Mucosa of descending colon (tissue), 3 donors: ENCODE data around the gene CSRP3. TPM values are rescaled to one million over a fixed set of nuclear protein-coding genes. Genes with fewer than 3 reads are reported as not detected.

Source experiments
- ATAC-seq: fragments of 200-7000 bp; cut with Tn5 transposase; one replicate; pipeline ENCODE4 v1.9.1; 2020; ENCODE audit warnings: mild to moderate bottlenecking, moderate library complexity
- DNase-seq, 3 donors: peaks; one replicate each; pipeline ENCODE4 v3.0.0-alpha.2; 2020
- H3K36me3 ChIP-seq: fragments of 200-600 bp; one replicate; pipeline ENCODE4 v1.8.0; 2021; ENCODE audit warnings: low read depth, mild to moderate bottlenecking
- H3K4me1 ChIP-seq: fragments of 200-600 bp; one replicate; pipeline ENCODE4 v1.8.0; 2021; ENCODE audit warnings: low read depth, mild to moderate bottlenecking
- H3K4me3 ChIP-seq: fragments of 200-600 bp; one replicate; pipeline ENCODE4 v1.8.0; 2021; ENCODE audit warnings: mild to moderate bottlenecking
- H3K9me3 ChIP-seq: fragments of 200-600 bp; one replicate; pipeline ENCODE4 v1.8.0; 2021; ENCODE audit warnings: mild to moderate bottlenecking
- CTCF ChIP-seq: fragments of 200-600 bp; IDR thresholded peaks from one replicate; pipeline ENCODE4 v1.8.0; 2022; ENCODE audit warnings: antibody characterized with exemption, mild to moderate bottlenecking
- intact Hi-C, 2 donors: fragments of 100-400 bp; cut with DNase I in 1 of 2; cut with micrococcal nuclease in 1 of 2; formaldehyde crosslinking; loops; one replicate each; pipeline versions ENCODE4 v1.11.0 to v1.11.1; 2022; cut with DNase I, micrococcal nuclease
- total RNA-seq, 3 donors: library from RNA; stranded (reverse); fragmentation: NEBNext Ultra II Directional in 2 of 3; extraction: Animal tissue kit (Norgen Biotek cat#: 25700) in 2 of 3; gene quantifications; one replicate each; pipeline versions ENCODE4 v1.2.1 to v1.2.4, GENCODE V29; 2021 to 2023
- donor health status: DM: no; HTN: no; CAD: no; lungs with moderate emphysema.
- donor health status: DM: no; HTN: no; CAD: no.
- donor health status: DM: no; HTN: yes; CAD: no.

Gene CSRP3
- total RNA-seq, 3 donors from 2014 or later, result 0.94 TPM; not detected in 2

- intact Hi-C loops, result no loop called here
- no peak for DNase-seq
Observed at GRCh38 chr11:19185036-19185435, 16.7 kb downstream of the CSRP3 start.

GRCh38 chr11:19183646-19184045 is 18.1 kb downstream of the CSRP3 start:
- no peak for ATAC-seq
- no peak for DNase-seq
- Histone ChIP-seq H3K9me3 (no peaks in the 10 kb centered on the region), H3K4me1 (no peaks in the 10 kb centered on the region), H3K36me3 (no peaks in the 10 kb centered on the region), H3K4me3 (no peak overlapping the region)
- intact Hi-C loops, result no loop called here
- TF ChIP-seq CTCF, result no peak

More at GRCh38 chr11:19185036-19185435, 16.7 kb downstream of the CSRP3 start:
- H3K9me3 ChIP-seq, result no peaks in the 10 kb centered on the region
- ATAC-seq, result no peak
- no peak overlapping the region for H3K4me3 ChIP-seq
- no peak for TF ChIP-seq CTCF
- H3K4me1 ChIP-seq, result no peaks in the 10 kb centered on the region
- H3K36me3 ChIP-seq, result no peaks in the 10 kb centered on the region

GRCh38 chr11:19181531-19182261 is 20.1 kb downstream of the CSRP3 start:
- Histone ChIP-seq H3K4me3 (no peak overlapping the region), H3K4me1 (no peaks in the 10 kb centered on the region), H3K36me3 (no peaks in the 10 kb centered on the region), H3K9me3 (no peaks in the 10 kb centered on the region)
- no peak for TF ChIP-seq CTCF
- ATAC-seq (no peak), DNase-seq (no peak)
- intact Hi-C loops, result no loop called here

GRCh38 chr11:19176629-19177186 is 25.1 kb downstream of the CSRP3 start:
- no peak for TF ChIP-seq CTCF
- H3K4me3 ChIP-seq, result no peak overlapping the region
- no peaks in the 10 kb centered on the region for H3K4me1 ChIP-seq
- no peaks in the 10 kb centered on the region for H3K36me3 ChIP-seq
- H3K9me3 ChIP-seq, result no peaks in the 10 kb centered on the region
- no peak for ATAC-seq
- intact Hi-C loops, result no loop called here
- no peak for DNase-seq

GRCh38 chr11:19173964-19174638 is 27.7 kb downstream of the CSRP3 start:
- ATAC-seq (no peak), DNase-seq (no peak)
- no peaks in the 10 kb centered on the region for H3K36me3 ChIP-seq
- no peaks in the 10 kb centered on the region for H3K4me1 ChIP-seq
- intact Hi-C loops, result no loop called here
- no peaks in the 10 kb centered on the region for H3K9me3 ChIP-seq
- no peak overlapping the region for H3K4me3 ChIP-seq
- no peak for TF ChIP-seq CTCF
